Medulla oblongata (tissue), 1 donor: ENCODE measurements around the gene C1GALT1C1.
"Not testable (repeated sequence)": the region's sequence is repeated elsewhere in the genome, so short reads cannot be mapped to it uniquely, and the experiment has no call there.

ENCODE experiments used
- DNase-seq: peaks from one replicate; pipeline ENCODE4 v3.0.0-alpha.2; 2015; ENCODE audit errors: extremely low spot score

The C1GALT1C1 gene

DNA sequence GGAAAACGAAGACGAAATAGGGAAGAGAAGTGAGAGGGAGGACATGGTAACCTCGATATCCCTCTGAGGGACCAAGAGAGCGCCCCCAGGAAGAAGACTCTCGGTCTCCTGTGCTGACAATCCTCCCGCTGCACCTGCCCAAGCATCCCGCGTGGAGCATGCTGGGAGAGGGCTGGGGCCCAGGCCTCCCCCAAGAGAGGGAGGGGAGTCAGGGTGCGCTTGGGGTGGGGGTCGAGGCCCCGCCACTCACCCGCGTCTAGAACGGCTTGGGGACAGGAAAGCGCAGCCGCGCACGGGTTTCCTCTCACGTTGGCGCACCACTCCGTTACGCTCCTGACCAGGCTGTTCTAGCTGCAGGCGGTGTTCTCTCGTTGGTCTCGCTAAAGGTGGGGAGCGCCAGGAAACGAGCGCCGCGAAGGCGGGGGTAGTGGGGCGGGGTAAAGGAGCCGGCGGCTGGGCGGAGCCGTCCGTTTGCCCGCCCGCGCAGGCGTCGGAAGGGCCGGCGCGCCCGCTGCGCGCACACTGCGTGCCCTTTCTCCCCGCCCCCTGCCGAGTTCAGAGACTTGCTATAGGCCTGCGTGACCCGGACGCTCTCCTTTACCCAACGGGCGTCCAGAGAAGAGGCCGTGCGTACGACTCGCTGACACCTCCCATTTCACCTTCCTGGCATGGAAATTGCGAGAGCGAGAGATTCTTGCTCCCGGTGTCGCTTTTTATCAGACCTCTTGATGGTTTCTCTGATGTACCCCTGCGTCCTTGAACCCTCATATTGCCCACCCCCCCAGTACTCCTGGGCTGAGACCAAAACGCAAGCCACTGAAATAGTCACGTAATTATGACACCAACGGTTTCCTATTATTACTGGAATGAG lies at the start of gene C1GALT1C1:
Gene C1GALT1C1 (minus strand): TSS at position 388 of the 871 bp plus-strand sequence. CDS start 2,888 bp downstream, outside the sequence.
- peak; percentile 89 for DNase-seq

GRCh38 chrX:120677004-120677652 lies 47.3 kb upstream of the C1GALT1C1 start:
- DNase-seq: no peak

DNA sequence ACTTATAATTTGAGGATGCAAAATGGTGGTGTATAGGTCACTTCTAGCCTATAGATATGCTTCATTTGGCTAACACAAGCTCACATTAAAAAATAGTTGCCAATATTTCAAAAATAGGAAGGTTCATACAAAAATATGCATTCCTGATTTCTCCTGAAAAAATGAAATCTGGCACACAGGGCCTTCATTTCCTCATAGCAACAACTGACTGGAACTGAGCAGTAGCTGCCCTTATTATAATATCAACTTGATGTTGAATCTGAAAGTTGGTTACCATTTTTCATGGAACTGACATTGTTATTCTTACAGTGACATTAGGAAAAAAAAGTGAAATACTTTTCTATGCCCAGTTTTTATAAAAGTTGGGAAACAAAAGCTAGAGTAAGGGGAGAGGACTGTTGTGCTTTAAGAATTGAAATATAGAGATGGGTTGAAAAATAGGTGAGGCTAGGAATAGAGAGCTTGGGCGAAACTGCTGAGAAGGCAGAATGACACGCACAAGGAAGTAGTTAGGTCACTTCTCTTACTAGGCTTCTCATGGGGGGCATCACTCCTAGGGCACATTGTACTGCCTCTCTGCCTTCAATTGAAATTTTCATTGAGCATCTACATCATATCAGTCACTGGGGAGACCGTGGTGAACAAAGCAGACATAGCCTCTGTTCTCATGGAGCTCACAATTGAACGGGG lies 43.1 kb upstream of the C1GALT1C1 start:
- DNase-seq: no peak

- DNase-seq: no peak
These were observed 42.5 kb upstream of the C1GALT1C1 start for GRCh38 chrX:120672389-120672788.

DNA sequence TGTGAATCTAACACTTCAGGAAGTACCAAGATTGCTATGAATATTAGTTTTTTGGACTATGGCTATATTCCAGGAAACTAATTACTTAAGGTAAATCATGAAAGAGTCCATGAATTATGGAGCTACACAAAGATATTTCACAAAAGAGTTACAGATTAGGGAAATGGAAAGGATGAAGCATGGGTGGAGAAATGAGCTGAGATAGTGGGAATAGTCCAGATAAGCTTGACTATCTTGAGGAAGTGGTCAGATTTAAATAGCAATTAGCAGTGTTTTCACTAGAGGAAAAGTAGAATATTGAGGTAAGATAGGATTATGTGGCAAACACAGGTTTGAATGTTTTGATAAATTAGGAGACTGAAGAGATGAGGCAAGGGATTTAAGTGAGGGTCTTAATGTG lies 42.1 kb upstream of the C1GALT1C1 start:
- no peak for DNase-seq

- no peak for DNase-seq
These were observed 38.5 kb upstream of the C1GALT1C1 start for GRCh38 chrX:120668357-120668756.

- not testable (repeated sequence) for DNase-seq
These were observed 34.7 kb upstream of the C1GALT1C1 start for GRCh38 chrX:120664535-120664934.

DNA sequence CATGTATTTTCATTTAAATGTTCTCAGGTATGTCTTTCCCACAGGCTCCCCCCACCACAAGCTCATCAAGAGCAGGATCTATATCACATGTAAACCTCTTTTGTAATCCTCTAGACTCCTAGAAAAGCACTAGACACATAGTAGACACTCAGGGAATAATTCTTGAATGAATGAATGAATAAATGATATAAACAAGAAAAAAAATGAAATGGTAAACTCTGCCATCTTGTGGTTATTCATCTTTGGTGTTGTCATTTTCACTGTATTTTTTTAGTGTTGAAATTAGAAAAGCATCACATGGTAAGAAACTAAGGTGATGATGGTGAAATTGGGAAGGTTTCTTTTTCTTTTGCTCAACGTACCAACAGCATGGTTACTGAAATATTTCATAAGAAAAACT lies 34.2 kb upstream of the C1GALT1C1 start:
- peak; percentile 6 for DNase-seq

DNA sequence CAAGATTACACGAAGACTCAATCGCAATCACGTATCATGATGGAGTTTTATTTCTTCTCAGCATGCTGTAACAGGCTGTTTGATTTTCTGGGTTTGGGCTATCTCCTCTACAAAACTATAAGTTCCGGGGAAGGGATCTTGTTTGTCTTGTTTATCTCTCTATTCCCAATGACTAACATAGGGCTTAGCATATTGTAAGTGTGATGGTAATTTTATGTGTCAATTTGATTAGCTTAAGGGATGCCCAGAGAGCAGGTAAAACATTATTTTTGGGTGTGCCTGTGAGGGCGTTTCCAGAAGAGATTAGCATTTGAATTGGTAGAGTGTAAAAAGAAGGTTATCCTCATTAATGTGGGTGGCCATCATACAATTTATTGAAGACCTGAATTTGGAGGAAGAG lies 32.8 kb upstream of the C1GALT1C1 start:
- DNase-seq: no peak

DNA sequence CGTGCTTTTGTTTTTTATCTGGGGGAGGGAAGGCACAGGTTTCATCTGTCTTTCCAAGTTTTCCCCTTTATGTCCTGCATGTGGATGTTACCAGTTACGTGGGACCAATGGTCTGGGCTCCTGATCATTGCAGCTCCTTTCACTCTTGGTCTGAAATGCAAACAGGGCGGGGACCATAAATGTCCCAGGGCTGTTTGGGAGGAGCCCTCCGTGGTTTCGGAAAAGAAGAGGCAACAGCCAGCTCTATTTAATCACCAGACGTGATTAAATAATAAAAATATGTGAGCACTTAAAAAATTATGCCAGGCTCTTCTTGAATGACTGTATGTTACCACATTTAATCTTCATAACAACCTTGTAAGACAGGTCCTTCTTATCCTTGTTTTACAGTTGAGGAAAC lies 30.8 kb upstream of the C1GALT1C1 start:
- no peak for DNase-seq

DNA sequence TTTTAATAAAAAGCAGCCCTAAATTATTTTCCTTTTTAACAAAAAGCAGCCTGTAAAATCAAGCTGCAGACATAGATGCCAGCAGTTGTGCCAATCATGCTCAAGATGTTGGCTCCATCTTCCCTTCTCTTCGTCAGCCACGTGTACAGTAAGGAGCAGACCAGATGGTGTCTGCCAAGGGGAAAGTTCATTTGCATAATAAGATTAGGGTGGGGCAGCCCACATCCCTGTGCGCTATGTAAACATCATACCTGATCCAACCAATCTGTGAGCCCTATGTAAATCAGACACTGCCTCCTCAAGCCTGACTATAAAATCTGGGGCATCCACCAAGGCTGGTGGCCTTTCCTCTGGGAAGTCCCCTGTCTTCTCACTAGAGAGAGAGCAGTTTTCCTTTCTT lies 23.1 kb upstream of the C1GALT1C1 start:
- no peak for DNase-seq

DNA sequence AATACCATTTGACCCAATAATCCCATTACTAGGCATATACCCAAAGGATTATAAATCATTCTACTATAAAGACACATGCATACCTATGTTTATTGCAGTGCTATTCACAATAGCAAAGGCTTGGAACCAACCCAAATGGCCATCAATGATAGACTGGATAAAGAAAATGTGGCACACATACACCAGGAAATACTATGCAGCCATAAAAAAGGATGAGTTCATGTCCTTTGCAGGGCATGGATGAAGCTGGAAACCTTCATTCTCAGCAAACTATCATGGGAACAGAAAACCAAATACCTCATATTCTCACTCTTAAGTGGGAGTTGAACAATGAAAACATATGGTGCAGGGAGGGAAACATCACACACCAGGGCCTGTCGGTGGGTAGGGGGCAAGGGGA lies 22.4 kb upstream of the C1GALT1C1 start:
- not testable (repeated sequence) for DNase-seq

GRCh38 chrX:120647127-120647526 lies 17.3 kb upstream of the C1GALT1C1 start:
- DNase-seq: no peak

DNA sequence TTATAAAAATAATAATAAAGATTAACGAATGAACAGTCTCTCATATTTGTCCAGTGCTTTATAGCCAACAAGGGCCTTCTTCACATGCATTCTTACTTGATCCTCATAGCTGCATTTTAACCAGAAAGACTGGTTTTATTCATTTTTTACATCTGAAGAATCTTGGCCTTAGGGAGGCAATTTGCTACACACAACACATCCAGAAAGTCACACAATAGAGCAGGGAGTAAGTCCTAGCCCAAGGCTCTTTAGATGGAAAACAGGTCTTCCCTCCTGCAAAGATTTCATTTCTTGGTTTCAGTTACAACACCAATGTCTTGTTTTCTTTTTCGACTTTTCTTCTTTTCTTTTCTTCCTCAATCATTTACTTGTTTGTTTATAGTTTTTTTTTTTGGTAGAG lies 13.0 kb upstream of the C1GALT1C1 start:
- no peak for DNase-seq

GRCh38 chrX:120638619-120639018 lies 8.8 kb upstream of the C1GALT1C1 start:
- DNase-seq: no peak

- DNase-seq: no peak
These were observed 4.5 kb downstream of the C1GALT1C1 start for GRCh38 chrX:120625371-120625770.

- DNase-seq: no peak
These were observed 11.7 kb downstream of the C1GALT1C1 start for GRCh38 chrX:120617996-120618630.

GRCh38 chrX:120614816-120615215 lies 15.0 kb downstream of the C1GALT1C1 start:
- no peak for DNase-seq

GRCh38 chrX:120612086-120612485 lies 17.8 kb downstream of the C1GALT1C1 start:
- no peak for DNase-seq

DNA sequence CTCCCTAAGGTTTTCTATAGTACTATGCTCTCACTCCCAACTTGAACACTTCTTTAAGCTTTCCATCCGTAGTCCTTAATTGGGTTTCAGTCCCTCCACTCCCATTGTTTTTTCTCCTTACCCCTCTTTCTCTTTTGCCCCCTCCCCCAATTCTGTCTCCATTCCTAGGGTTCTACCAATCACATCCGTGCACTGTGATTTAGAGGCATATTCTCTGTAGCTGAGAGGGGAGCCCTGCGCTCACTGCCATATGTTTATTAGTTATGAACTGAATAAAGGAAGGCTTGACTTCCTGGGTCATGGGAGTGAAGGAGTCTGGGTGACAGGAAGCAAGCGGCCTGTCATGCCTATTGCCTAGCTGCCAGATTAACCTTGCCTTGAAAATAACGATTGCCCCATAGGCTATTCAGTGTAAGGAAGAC lies 25.5 kb downstream of the C1GALT1C1 start:
- DNase-seq: peak; percentile 4

DNA sequence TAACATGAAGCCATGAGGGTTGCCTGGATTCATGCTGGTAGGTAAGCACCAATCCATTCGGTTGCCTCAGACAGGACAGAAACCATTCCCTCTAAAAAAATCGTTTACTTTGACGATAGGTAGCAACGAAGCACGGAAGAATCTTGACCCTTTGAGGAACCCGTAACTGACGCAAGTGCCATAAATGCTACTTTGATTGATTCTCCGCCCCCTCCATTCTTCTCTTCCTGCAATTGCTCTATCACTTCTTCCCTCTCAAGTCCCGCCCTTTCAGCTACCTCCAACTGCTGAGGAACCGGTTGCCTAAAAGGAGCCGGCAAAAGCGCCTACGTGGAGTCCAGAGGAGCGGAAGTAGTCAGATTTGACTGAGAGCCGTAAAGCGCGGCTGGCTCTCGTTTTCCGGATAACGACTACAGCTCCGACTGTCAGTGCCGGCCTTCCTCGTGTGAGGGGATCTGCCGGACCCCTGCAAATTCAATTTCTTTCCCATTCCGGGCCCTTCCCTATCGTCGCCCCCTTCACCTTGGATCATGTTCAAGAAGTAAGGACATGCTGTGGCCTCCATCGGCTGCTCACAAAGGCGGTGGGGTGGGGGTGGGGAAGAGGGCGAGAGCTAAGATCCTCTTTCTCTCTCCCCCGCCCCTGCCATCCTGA lies 26.0 kb downstream of the C1GALT1C1 start, which contains the start of gene MCTS1:
Gene MCTS1 (plus strand): TSS at position 395 of the 654 bp plus-strand sequence. CDS start 136 bp downstream, at position 531.
- DNase-seq: peak; percentile 82
